Mucosa of rectum (tissue), 2 donors: ENCODE results near the gene ARHGEF25.
A peak's percentile ranks its signal among the peaks of the same experiment; 100 is the strongest.

Experiments
- H3K27ac ChIP-seq, 2 donors: one replicate each; pipeline ENCODE4 v1.7.0; 2013; ENCODE audit warnings: inconsistent platforms in 2 of 2, low read depth in 2 of 2, low read length in 2 of 2
- H3K27me3 ChIP-seq, 2 donors: one replicate each; pipeline ENCODE4 v1.7.0; 2013; ENCODE audit warnings: low read length in 2 of 2; ENCODE audit not compliant: control insufficient read depth in 2 of 2, insufficient read depth in 2 of 2
- H3K36me3 ChIP-seq, 2 donors: one replicate each; pipeline ENCODE4 v1.7.0; 2013; ENCODE audit warnings: low read length in 2 of 2; ENCODE audit not compliant: control insufficient read depth in 2 of 2, insufficient read depth in 2 of 2
- H3K4me1 ChIP-seq, 2 donors: one replicate each; pipeline ENCODE4 v1.7.0; 2013; ENCODE audit warnings: low read length in 2 of 2, mild to moderate bottlenecking in 1 of 2; ENCODE audit not compliant: control insufficient read depth in 2 of 2, insufficient read depth in 2 of 2
- H3K4me3 ChIP-seq, 2 donors: one replicate each; pipeline ENCODE4 v1.7.0; 2013; ENCODE audit warnings: low read length in 2 of 2
- H3K9ac ChIP-seq, 2 donors: one replicate each; pipeline ENCODE4 v1.7.0; 2013; ENCODE audit warnings: low read length in 2 of 2, low read depth in 1 of 2, mild to moderate bottlenecking in 1 of 2
- H3K9me3 ChIP-seq, 2 donors: one replicate each; pipeline ENCODE4 v1.7.0; 2013; ENCODE audit warnings: low read length in 2 of 2; ENCODE audit not compliant: control insufficient read depth in 2 of 2
- donor health status: healthy.
- donor health status: Normal muscosa, but diverticular disease.

ARHGEF25 gene

DNA sequence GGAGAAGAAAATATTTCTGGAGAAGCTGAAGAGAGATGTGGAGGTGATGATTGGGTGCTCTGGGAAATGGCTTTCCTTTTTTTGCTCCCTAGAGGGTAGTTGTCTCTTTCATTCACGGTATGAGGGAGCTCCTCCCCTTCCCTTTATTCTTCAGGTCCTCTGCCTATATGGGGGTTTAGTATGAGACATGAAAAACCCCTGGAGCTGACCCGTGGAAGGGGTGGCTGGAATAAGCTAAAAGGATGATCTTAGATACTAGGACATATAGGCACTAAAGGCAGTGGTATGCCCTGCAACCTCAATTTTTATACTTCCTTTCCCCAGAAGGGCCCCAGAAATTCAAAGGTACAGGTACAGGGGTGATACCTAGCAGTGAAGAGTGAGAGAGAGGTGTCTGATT, 10.8 kb upstream of the ARHGEF25 start:
- no peaks in the 10 kb centered on the region for H3K27me3 ChIP-seq

DNA sequence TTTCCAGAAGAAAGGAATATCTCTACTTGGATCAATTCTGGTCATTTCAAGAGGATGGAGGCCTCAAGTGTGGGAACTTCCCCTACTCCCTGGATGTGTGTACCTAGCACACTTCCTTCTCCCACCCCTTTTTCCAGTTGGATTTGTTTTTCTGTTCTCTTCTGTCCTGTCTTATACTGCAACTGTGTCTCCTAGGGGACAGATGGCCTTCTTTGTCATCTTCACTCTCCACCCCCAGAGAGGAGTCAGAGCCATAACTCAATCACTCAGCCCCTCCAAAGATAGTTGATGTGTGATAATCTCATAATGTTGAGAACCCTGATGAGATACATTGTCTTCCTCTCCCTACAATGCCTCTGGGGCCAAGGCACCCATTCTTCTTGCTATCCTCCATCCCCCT, 8.7 kb upstream of the ARHGEF25 start:
- H3K27ac ChIP-seq: no peak overlapping the region
- H3K9ac ChIP-seq: no peak overlapping the region
- H3K4me3 ChIP-seq: no peak overlapping the region
- H3K4me1 ChIP-seq: peaks cover 0 to 3% of the 10 kb centered on the region in 2 donors
- H3K36me3 ChIP-seq: peaks cover 40 to 42% of the 10 kb centered on the region in 2 donors
- H3K27me3 ChIP-seq: peaks cover 0 to 4% of the 10 kb centered on the region in 2 donors
- H3K9me3 ChIP-seq: no peaks in the 10 kb centered on the region

More for the DNA sequence above, 10.8 kb upstream of the ARHGEF25 start:
- Histone ChIP-seq H3K9ac (no peak overlapping the region), H3K36me3 (peaks cover 46 to 54% of the 10 kb centered on the region in 2 donors), H3K9me3 (no peaks in the 10 kb centered on the region), H3K27ac (no peak overlapping the region), H3K4me3 (no peak overlapping the region), H3K4me1 (peaks cover 0 to 3% of the 10 kb centered on the region in 2 donors)

DNA sequence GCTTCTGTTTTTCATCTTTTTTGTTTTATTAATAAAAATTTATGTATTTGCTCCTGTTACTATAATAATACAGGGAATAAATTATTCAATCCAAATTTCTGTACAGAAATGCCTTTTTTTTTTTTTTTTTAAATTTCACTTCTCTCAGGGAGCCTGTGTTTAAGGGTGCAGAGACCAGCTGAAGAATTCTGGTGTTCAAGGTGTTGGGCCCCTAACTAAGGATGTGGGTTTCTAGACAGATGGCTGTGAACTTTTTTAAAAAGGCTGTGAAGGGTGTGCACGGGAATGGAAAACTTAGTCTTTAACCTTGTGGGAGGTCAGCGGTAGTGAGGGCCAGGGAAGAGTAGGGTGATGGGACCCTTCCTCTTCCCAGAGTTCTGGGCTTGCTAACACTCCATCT, 7.9 kb upstream of the ARHGEF25 start:
- H3K9ac ChIP-seq: no peak overlapping the region
- peaks cover 0 to 3% of the 10 kb centered on the region in 2 donors for H3K4me1 ChIP-seq
- peaks cover 0 to 4% of the 10 kb centered on the region in 2 donors for H3K27me3 ChIP-seq
- H3K36me3 ChIP-seq: peaks cover 35 to 42% of the 10 kb centered on the region in 2 donors
- no peak overlapping the region for H3K4me3 ChIP-seq
- H3K27ac ChIP-seq: peak overlapping the region in 1 of 2 donors; percentile 41
- no peaks in the 10 kb centered on the region for H3K9me3 ChIP-seq

DNA sequence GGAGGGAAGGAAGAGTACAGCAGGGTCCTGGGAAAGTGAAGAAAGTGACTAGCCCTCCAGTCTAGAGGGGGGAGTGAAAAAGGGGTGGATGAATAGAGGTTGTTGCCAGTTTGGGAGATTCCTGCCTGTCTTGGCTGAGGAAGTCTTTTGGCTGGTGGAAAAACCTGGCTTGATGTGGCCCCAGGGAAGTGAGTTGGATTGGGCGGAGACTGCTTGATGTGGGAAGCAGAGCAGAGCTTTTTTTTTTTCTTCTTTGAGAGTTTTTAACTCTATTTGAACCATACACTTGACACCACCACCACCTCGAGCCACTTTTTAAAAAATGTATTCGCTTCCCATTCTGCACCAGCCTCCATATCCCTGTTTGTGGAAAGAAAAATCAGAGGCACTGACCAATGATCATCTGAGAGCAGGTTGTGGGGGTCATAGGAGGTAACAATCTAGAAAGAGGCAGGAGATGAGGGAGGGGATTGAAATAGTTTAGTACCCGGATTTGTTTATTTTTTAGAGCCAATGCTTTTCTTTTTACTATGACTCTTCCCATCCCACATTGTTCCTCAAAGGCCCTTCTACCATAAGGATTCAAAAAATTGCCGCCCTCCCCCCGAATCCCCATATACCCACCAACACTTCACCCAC, 7.3 kb upstream of the ARHGEF25 start:
- Histone ChIP-seq H3K4me3 (peak overlapping the region; percentile 72 to 81), H3K36me3 (peaks cover 33 to 39% of the 10 kb centered on the region in 2 donors), H3K4me1 (peaks cover 0 to 3% of the 10 kb centered on the region in 2 donors), H3K9me3 (no peaks in the 10 kb centered on the region), H3K27me3 (peaks cover 0 to 4% of the 10 kb centered on the region in 2 donors), H3K9ac (peak overlapping the region; percentile 73 to 80), H3K27ac (peak overlapping the region; percentile 77 to 78)

DNA sequence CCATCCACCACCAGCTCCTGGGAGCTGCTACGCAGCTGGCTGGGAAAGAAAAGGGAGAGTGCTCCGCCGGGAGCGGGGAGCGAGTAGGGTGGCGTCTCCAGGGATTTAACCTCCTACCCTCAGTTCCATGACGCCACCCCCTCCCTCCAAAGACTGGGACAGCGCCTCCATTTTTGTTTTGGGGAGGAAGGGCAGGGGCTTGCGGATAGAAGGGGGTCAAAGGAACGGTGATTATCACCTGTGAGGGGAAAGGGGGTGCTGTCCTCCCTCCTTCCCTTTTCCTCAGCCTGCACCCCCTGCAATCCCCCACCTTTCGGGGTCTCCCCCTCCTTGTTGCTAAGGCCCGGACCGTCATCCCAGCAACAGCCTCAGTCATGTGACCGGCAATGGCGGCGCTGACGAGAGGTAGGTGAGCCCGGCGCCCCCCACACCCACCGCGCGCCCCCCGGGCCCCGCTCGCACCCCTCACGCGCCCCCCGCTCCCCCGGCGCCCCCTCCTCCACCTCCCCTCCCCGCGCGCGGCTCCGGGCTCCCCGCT, 6.7 kb upstream of the ARHGEF25 start, which contains the start of gene DTX3:
Gene DTX3, plus strand, starts transcription at position 371 of the 538 bp plus-strand sequence. CDS start 1,694 bp downstream, outside the sequence.
- Histone ChIP-seq H3K27ac (peak within 1 kb of the TSS; percentile 77 to 78), H3K9me3 (no peaks in the 10 kb centered on the region), H3K4me3 (peak within 1 kb of the TSS; percentile 72 to 81), H3K4me1 (peaks cover 0 to 3% of the 10 kb centered on the region in 2 donors), H3K36me3 (peaks cover 27 to 33% of the 10 kb centered on the region in 2 donors), H3K9ac (peak within 1 kb of the TSS; percentile 73 to 80), H3K27me3 (peaks cover 0 to 4% of the 10 kb centered on the region in 2 donors)

DNA sequence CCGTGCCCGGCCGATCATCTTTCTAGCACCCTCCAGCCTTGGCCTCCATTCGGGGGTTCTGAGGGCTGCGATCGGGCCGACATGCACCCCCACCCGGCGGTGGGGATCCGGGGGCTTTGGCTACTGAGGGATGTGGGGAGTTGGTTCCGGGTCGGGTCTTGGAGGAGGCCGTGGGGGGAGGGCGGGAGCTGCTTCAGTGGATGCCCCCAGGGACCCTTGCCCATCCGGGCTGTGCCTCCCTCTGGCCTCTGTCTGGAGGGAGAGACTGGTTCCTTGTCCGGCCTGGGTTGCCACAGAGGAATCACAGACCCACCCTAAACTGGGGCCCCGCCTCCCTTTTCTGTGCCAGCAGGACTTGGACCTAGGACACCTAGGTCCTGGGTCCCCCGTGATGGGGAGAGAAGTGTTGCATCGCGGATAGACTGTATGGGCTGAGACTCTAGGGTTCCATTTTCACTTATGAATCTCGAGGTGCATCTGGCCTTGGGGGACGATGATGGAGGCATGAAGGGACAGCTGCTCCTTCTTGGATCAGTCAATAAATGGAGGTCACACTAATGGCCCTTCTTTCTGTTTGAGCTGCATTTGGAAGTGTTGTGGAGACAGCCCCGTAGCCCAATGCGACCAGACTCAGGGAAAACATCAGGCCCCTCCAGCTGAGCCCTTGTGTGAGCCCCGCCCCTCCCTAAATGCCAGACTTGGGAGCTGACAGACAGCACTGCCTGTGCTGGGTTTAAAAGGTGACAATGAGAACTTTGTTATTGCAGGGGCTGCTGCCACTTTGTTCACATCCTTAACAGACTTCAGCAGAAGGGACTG, 6.0 kb upstream of the ARHGEF25 start:
- peak overlapping the region; percentile 51 to 56 for H3K9ac ChIP-seq

DNA sequence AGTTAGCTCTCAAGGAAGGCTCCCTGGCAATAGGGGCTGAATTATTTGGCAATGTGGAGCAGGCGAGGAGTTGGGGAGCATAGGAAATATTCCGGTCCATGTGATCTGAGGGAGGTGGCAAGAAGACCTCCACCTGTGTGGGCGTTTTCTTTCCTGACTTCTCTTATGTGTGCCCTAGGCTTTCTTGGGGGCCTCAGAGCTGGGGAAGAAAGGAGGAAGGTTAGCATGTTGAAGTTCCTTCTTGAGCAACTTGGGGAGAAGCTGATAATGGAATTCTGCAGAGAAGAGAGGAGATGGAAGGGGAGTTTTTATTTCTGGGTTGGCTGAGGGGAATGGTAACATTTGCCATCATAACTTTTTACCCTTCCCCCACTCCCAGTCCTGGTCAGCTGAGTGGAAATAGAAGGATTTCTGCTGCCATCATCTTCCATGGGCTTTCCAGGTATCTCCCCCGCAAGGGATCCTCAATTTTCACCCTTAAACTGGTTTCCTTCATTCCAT, 5.4 kb upstream of the ARHGEF25 start:
- H3K27ac ChIP-seq: no peak overlapping the region
- no peaks in the 10 kb centered on the region for H3K9me3 ChIP-seq
- H3K4me1 ChIP-seq: peaks cover 0 to 3% of the 10 kb centered on the region in 2 donors
- peaks cover 4 to 10% of the 10 kb centered on the region in 2 donors for H3K27me3 ChIP-seq
- H3K36me3 ChIP-seq: peaks cover 14 to 21% of the 10 kb centered on the region in 2 donors
- H3K4me3 ChIP-seq: no peak overlapping the region
- H3K9ac ChIP-seq: no peak overlapping the region

More for the DNA sequence above, 6.0 kb upstream of the ARHGEF25 start:
- peaks cover 0 to 4% of the 10 kb centered on the region in 2 donors for H3K27me3 ChIP-seq
- peaks cover 21 to 27% of the 10 kb centered on the region in 2 donors for H3K36me3 ChIP-seq
- H3K4me3 ChIP-seq: peak overlapping the region; percentile 70 to 72
- peaks cover 0 to 3% of the 10 kb centered on the region in 2 donors for H3K4me1 ChIP-seq
- H3K27ac ChIP-seq: peak overlapping the region; percentile 77 to 78
- H3K9me3 ChIP-seq: no peaks in the 10 kb centered on the region

DNA sequence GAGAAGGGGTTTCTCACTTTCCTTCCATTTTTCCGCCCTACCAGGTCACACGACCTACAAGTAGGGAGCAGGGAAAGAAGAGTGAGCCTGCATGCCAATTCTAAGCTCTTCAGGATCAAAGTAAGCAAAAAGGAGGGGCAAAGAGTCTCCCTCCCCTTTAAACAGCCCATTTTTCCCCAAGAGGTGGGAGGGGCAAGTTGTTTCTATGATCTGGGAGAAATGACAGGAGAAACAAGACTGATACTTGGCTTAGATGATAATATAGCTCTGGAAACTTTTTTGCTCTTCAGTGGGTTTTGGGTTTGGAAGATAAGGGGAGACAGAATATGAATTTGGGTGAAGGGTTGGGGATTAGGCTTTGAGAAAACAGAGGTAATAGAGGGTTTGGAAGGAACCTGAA, 4.8 kb upstream of the ARHGEF25 start:
- Histone ChIP-seq H3K9ac (no peak overlapping the region), H3K36me3 (peaks cover 9 to 16% of the 10 kb centered on the region in 2 donors), H3K27me3 (peaks cover 6 to 12% of the 10 kb centered on the region in 2 donors), H3K4me3 (no peak overlapping the region), H3K27ac (no peak overlapping the region), H3K4me1 (peaks cover 0 to 3% of the 10 kb centered on the region in 2 donors), H3K9me3 (no peaks in the 10 kb centered on the region)

DNA sequence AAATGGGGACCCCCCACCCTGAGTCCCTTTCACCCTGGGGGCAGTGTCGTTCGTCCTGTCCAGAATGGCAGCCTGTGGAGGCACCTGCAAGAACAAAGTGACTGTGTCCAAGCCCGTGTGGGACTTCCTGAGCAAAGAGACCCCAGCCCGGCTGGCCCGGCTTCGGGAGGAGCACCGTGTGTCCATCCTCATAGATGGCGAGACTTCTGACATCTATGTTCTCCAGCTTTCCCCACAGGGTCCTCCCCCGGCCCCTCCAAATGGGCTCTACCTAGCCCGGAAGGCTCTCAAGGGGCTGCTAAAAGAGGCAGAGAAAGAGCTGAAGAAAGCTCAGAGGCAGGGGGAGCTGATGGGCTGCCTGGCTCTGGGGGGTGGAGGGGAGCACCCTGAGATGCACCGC, 4.4 kb upstream of the ARHGEF25 start:
- H3K4me1 ChIP-seq: peaks cover 0 to 3% of the 10 kb centered on the region in 2 donors
- peaks cover 6 to 13% of the 10 kb centered on the region in 2 donors for H3K27me3 ChIP-seq
- no peak overlapping the region for H3K27ac ChIP-seq
- H3K36me3 ChIP-seq: peaks cover 6 to 11% of the 10 kb centered on the region in 2 donors
- H3K9ac ChIP-seq: no peak overlapping the region
- no peak overlapping the region for H3K4me3 ChIP-seq
- H3K9me3 ChIP-seq: no peaks in the 10 kb centered on the region
